ENCODE results near the gene TGFBR1.

GRCh38 chr9:99104459-99105151 is at the start of gene TGFBR1:
- no peak for TF ChIP-seq CTCF (conservative IDR thresholded peaks at IDR 0.05 in 1 of 2, IDR thresholded peaks at IDR 0.05 in 1 of 2; ENCODE audit: extremely low read depth in 1 of 2, insufficient read depth in 1 of 2, low read depth in 1 of 2, low read length in 2 of 2)
- no peak for TF ChIP-seq EZH2 (IDR thresholded peaks at IDR 0.05; ENCODE audit: borderline replicate concordance, low read length)
